ENCODE data around the gene GRID2IP. TPM values are rescaled to one million over a fixed set of nuclear protein-coding genes. Genes with fewer than 3 reads are reported as not detected.
"Not testable (repeated sequence)": the region's sequence is repeated elsewhere in the genome, so short reads cannot be mapped to it uniquely, and the experiment has no call there.

The GRID2IP gene
- total and polyA plus RNA-seq, 2 donors (not counting 1 experiment from before 2014, with no cell fraction given), result 0.72 to 1.7 TPM

- H3K4me3 ChIP-seq (ENCODE audit: control extremely low read depth in 1 of 5, extremely low read depth in 1 of 5, insufficient read depth in 1 of 5, low read depth in 2 of 5, low read length in 4 of 5); ATAC-seq (ENCODE audit: low read depth); H3K27ac ChIP-seq (ENCODE audit: low read length in 2 of 2); H3K9me3 Mint-ChIP-seq (ENCODE audit: insufficient read depth); H3K36me3 ChIP-seq (replicated peaks in 1 of 2; ENCODE audit: control extremely low read depth in 1 of 2, control insufficient read depth in 1 of 2, extremely low read depth in 1 of 2, insufficient read depth in 2 of 2, low read length in 1 of 2); H3K27ac Mint-ChIP-seq; H3K27me3 ChIP-seq (replicated peaks in 1 of 4; ENCODE audit: control extremely low read depth in 1 of 4, control insufficient read depth in 3 of 4, insufficient read depth in 4 of 4, low read length in 3 of 4); intact Hi-C loops (cut with micrococcal nuclease); H3K27me3 Mint-ChIP-seq; H2AFZ ChIP-seq (ENCODE audit: insufficient read depth, low read depth, low read length, poor library complexity, severe bottlenecking); H3K9ac ChIP-seq (ENCODE audit: low read length); H3K4me2 ChIP-seq (replicated peaks; ENCODE audit: low read depth, low read length, poor library complexity, severe bottlenecking); POLR2A ChIA-PET; H4K20me1 ChIP-seq (ENCODE audit: control insufficient read depth, insufficient read depth, low read length, poor library complexity, severe bottlenecking); CTCF ChIA-PET; DNase-seq; H3K9me3 ChIP-seq (ENCODE audit: control extremely low read depth in 1 of 3, control insufficient read depth in 2 of 3, insufficient read depth in 1 of 3, low read length in 2 of 3): not testable (repeated sequence)
- H3K79me2 ChIP-seq (ENCODE audit: control insufficient read depth, insufficient read depth, low read length), result peaks cover 26% of the 10 kb centered on the region
- WGBS (ENCODE audit: insufficient coverage), result 97% methylated on average over 7 of the region's 11 CpGs
- H3K4me1 ChIP-seq (ENCODE audit: control insufficient read depth in 2 of 2, insufficient read depth in 2 of 2, low read length in 2 of 2), result peaks cover 6 to 17% of the 10 kb centered on the region in 2 donors
- peaks cover 24% of the 10 kb centered on the region for H3K4me1 Mint-ChIP-seq
- peak overlapping the region; percentile 45 for H3K4me3 Mint-ChIP-seq
Observed at GRCh38 chr7:6449884-6450283, 101.4 kb downstream of the GRID2IP start.

DNA sequence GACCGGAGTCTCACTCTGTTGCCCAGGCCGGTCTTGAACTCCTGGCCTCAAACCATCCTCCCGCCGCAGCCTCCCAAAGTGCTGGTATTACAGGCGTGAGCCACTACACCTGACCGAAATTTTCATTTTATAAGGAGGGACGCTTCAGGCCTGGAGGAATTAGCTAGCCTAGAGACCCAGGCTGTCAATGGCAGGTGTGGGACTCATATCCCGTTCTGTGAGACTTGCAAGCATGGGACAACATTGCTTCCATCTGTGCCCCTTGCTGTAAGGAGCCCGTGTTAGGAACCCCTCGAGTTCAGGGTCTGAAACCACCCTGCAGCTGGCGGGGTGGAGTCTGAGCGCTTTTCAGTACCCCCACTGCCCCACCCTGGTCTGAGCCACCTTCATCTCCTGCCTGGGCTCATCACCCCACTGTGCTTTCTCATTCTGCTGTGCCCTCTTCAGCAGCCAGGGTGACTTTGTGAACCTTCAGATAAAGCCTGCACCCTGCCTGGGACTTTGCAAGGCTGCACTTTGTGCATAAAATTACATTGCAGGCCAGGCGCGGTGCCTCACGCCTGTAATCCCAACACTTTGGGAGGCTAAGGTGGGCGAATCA lies 102.2 kb downstream of the GRID2IP start:
- Mint-ChIP-seq H3K27me3 (no peaks in the 10 kb centered on the region), H3K27ac (peak overlapping the region; percentile 63), H3K4me1 (peaks cover 26% of the 10 kb centered on the region), H3K9me3 (ENCODE audit: insufficient read depth) (no peaks in the 10 kb centered on the region), H3K4me3 (peak overlapping the region; percentile 74)
- no peak for TF ChIP-seq EZH2 (IDR thresholded peaks at IDR 0.05; ENCODE audit: borderline replicate concordance, insufficient read depth, low read depth, low read length, poor library complexity, severe bottlenecking)
- no peak for TF ChIP-seq CTCF (IDR thresholded peaks at IDR 0.05)
- peaks cover 6 to 17% of the 10 kb centered on the region in 2 donors for H3K4me1 ChIP-seq (ENCODE audit: control insufficient read depth in 2 of 2, insufficient read depth in 2 of 2, low read length in 2 of 2)
- H3K9ac ChIP-seq (ENCODE audit: low read length), result no peak overlapping the region
- H3K9me3 ChIP-seq (ENCODE audit: control extremely low read depth in 1 of 3, control insufficient read depth in 2 of 3, insufficient read depth in 1 of 3, low read length in 2 of 3), result no peaks in the 10 kb centered on the region
- H3K36me3 ChIP-seq (replicated peaks in 1 of 2; ENCODE audit: control extremely low read depth in 1 of 2, control insufficient read depth in 1 of 2, extremely low read depth in 1 of 2, insufficient read depth in 2 of 2, low read length in 1 of 2), result peaks cover 0 to 9% of the 10 kb centered on the region in 2 experiments
- H3K27me3 ChIP-seq (replicated peaks in 1 of 4; ENCODE audit: control extremely low read depth in 1 of 4, control insufficient read depth in 3 of 4, insufficient read depth in 4 of 4, low read length in 3 of 4), result no peaks in the 10 kb centered on the region
- no peaks in the 10 kb centered on the region for H4K20me1 ChIP-seq (ENCODE audit: control insufficient read depth, insufficient read depth, low read length, poor library complexity, severe bottlenecking)
- H3K27ac ChIP-seq (ENCODE audit: low read length in 2 of 2), result no peak overlapping the region
- peaks cover 34% of the 10 kb centered on the region for H3K79me2 ChIP-seq (ENCODE audit: control insufficient read depth, insufficient read depth, low read length)
- DNase-seq, result no peak
- ATAC-seq (ENCODE audit: low read depth), result no peak
- no peak overlapping the region for H3K4me3 ChIP-seq (ENCODE audit: control extremely low read depth in 1 of 5, extremely low read depth in 1 of 5, insufficient read depth in 1 of 5, low read depth in 2 of 5, low read length in 4 of 5)
- ChIA-PET POLR2A (no interaction called here), CTCF (interaction anchor here (1.6 kb wide), 1 partner anchor 141 kb away, joined by 4 read pairs; the partner anchor contains the start of gene INTS15)
- intact Hi-C loops (cut with micrococcal nuclease), result no loop called here
- H3K4me2 ChIP-seq (replicated peaks; ENCODE audit: low read depth, low read length, poor library complexity, severe bottlenecking), result no peak overlapping the region
- H2AFZ ChIP-seq (ENCODE audit: insufficient read depth, low read depth, low read length, poor library complexity, severe bottlenecking), result no peak overlapping the region
- WGBS (ENCODE audit: insufficient coverage), result 90% methylated on average over 15 of the region's 16 CpGs

All from B cell (primary cell).